ENCODE measurements around the gene APOO.

- TF ChIP-seq POLR2A (IDR thresholded peaks at IDR 0.05; ENCODE audit: low read depth, low read length) (no peak), TAF1 (IDR thresholded peaks at IDR 0.05; ENCODE audit: low read depth, low read length) (no peak), SPI1 (IDR thresholded peaks at IDR 0.05; ENCODE audit: low read depth, low read length) (no peak), PAX5 (IDR thresholded peaks at IDR 0.05; ENCODE audit: insufficient read depth, low read length, severe bottlenecking) (no peak), POLR2AphosphoS5 (IDR thresholded peaks at IDR 0.05; ENCODE audit: low read depth, low read length) (no peak)
Observed at GRCh38 chrX:23883737-23884354, 23.9 kb downstream of the APOO start.
